ENCODE data around the gene MAB21L3.

MAB21L3 gene

DNA sequence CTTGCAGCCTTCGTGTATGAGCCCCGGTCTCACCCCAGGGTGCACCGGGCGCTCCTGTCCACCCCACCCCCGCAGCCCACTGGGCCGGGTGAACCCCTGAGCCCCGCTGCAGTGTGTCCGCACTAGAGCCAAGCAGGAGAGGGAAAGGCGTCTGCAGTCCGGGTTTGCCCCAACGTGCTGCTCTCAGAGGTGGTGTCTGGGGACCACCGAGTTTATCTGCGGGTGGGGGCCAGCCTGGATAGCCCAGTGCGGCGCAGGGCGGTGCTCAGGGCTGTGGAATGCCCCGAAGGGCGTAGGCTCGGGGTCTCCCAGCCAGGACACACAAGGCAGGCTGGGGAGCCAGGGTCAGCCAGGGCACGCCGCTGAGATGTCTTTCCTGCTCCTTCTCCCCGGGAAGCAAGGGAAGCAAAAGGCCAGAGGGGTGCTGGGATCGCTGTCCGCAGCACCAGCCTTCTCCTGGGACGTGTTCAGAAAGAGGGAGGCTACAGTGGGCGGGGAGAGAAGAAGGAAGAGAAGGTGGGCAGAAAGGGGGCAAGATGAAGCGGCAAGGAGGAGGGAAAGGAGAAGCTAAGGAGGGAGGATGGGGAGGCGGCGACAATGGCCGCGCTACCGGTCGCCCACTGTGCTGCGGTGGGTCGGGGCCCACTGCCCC is 56.6 kb downstream of the MAB21L3 start:
- no peak for DNase-seq

- peak; percentile 72 for DNase-seq
These were observed 57.3 kb downstream of the MAB21L3 start for GRCh38 chr1:116168277-116169032.

DNA sequence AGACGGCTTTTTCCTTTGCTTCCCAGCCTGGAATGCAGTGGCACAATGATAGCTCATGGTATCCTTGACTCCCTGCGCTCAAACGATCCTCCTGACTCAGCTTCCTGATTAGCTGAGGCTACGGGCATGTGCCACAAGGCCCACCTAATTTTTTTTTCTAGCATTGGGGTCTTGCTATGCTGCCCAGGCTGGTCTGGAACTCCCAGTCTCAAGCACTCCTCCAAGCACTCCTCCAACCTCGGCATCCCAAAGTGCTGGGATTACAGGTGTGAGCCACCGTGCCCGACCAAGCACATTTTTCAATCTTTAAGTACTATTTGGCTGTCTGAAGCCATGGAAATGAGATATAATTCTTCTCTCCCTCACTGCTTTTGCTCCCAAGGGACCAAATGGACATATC is 58.7 kb downstream of the MAB21L3 start:
- DNase-seq = no peak

GRCh38 chr1:116170721-116171589 is 59.8 kb downstream of the MAB21L3 start:
- DNase-seq = no peak

GRCh38 chr1:116172666-116173065 is 61.5 kb downstream of the MAB21L3 start:
- no peak for DNase-seq

DNA sequence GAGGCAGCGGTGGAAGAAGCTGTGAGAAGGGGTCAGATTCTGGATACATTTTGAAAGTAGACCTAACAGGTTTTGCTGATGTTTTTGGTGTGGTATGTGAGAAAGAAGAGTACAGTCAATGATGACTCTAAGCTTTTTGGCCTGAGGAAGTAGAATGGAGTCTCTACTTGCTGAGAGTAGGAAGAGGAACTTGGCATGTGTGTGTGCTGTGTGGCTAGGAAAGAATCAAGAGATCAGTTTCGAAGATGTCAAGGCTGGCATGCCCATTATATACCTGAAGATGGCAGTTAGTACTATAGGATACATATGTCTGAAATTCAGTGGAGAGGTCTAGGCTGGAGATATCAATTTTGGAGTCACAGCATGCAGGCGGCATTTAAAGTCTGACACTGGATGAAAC is 64.4 kb downstream of the MAB21L3 start:
- no peak for DNase-seq

DNA sequence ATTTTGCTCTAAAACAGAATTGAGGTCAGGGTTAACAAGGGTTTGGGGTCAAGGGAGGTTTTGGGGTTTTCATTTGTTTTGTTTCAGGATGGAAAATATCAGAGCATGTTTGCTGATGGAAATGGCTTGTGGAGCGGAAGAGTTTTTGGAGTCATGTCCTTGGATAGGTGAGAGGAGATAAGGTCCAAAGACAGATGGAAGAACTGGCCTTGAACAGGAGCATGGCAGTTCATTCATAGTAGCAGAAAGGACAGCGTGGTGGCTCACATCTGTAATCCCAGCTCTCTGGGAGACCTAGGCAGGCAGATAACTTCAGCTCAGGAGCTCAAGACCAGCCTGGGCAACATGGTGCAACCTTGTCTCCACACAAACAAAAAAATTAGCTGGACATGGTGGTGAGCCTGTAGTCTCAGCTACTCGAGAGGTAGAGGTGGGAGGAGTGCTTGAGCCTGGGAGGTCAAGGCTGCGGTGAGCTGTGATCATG is 65.1 kb downstream of the MAB21L3 start:
- DNase-seq = no peak

GRCh38 chr1:116177861-116178260 is 66.7 kb downstream of the MAB21L3 start:
- DNase-seq = no peak

DNA sequence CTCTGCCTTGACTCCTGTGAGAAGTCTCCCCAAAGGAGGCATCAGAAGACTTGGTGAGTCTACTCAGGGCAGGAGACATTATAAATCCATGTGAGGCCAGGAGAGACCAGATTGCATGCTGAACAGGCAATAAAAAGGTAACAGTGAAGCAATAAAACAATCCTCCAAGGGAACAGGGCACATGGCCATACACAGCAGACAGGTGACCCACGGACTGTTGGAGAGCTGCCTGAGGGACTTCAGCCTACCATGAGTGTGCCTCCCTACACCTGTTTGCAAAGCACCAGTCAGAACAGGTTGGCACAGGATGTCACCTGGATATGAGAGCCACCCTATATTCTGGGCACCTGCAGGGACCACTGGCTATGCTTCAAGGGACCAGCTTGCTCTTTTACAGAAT is 67.6 kb downstream of the MAB21L3 start:
- DNase-seq = no peak

- no peak for DNase-seq
These were observed 68.2 kb downstream of the MAB21L3 start for GRCh38 chr1:116179419-116179818.

DNA sequence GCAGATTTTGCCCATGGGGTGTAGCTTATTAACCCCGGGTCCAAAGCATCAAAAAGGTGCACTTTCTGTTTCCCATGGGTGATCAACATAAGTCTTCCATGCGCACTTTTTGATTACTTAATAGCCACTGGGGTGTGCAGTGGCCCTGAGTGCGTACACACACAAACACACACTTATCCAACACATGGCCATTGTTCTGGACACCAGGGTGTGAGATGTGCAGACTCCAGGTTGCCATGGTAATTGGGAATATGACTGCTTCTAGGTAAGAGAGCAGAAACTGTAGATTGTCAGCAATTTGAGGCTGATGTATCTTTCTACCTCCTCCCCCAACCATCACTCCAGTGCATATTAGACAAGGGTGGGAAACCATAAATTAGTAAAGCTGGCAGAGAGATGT is 68.8 kb downstream of the MAB21L3 start:
- no peak for DNase-seq

DNA sequence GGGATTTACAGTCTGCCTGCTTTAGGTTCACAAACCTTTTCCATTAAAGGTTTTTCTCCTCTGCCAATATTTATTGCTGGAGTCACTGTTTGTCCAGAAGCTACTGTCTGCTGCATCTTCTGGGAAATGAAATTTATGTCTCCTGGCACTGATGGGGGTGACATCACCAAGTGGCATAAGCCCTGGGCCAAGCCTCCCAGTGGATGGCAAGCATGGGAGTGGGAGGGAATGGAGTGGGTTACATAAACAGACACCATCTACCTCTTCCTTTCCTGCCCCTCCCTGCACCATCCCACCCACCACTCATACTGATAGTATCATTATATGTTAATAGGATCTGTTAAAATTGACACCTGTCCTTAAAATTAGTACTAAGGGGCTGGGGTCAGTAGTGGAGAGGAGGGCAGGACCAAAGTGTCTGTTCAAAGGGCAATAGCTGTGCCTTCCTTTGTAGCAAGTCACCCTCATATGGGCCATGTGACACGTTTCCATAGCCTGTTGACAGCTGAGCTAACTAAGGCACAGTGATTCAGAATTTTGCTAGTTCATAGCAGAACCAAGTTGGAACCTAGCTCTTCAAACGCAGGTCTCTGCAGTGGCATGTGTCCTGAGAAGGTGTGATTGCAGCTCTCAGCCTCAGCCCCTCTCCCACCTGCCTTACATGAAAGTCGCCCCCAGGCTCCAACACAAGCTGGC is 71.0 kb downstream of the MAB21L3 start:
- no peak for DNase-seq

Measured in NCI-H2107 (cell line).